ENCODE results near the gene CD74.

- TF ChIP-seq GATA3 (IDR thresholded peaks at IDR 0.05; ENCODE audit: low read depth, low read length) (no peak), GATA2 (IDR thresholded peaks at IDR 0.05; ENCODE audit: low read depth, low read length) (no peak)
Measured at GRCh38 chr5:150451594-150451993, 38.9 kb upstream of the CD74 start.

Data from SH-SY5Y (cell line).